ENCODE data around the gene C1orf185. TPM values are rescaled to one million over a fixed set of nuclear protein-coding genes. Genes with fewer than 3 reads are reported as not detected.

C1orf185 gene
- total and polyA plus RNA-seq, 10 donors = not detected

DNA sequence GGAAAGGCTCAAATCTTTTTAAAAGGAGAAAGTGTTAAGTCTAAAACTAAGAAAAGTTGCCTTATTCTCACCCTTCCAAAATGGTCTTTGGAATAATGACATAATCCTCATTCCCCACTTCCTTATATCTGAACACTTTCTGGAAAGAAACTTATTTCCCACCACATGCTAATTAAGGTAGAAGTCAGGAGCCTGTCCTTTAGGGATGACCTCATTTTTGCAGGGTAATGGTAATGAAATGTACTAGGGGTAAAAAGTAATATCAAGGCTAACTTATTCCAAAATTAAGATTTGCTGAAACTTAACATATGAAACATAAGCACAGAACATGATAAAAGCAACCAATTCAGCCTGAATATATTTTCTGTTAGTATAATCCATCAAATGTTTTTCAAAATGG lies 29.4 kb upstream of the C1orf185 start:
- Histone ChIP-seq H3K27ac (no peak overlapping the region), H3K36me3 (no peaks in the 10 kb centered on the region), H3K4me1 (no peaks in the 10 kb centered on the region), H3K9me3 (no peaks in the 10 kb centered on the region), H3K4me3 (no peak overlapping the region), H3K27me3 (replicated peaks in 1 of 7) (peaks cover 0 to 23% (median 0%) of the 10 kb centered on the region in 7 donors)
- TF ChIP-seq CTCF (IDR thresholded peaks at IDR 0.05 in 8 of 11, conservative IDR thresholded peaks at IDR 0.05 in 3 of 11) (no peak), POLR2AphosphoS5 (IDR thresholded peaks at IDR 0.05) (no peak), POLR2A (IDR thresholded peaks at IDR 0.05) (no peak)
- intact Hi-C loops (cut with DNase I; ENCODE audit: low total_unique reads) = no loop called here
- DNase-seq = no peak

- no peak for TF ChIP-seq POLR2A (IDR thresholded peaks at IDR 0.05)
- no peak for TF ChIP-seq CTCF (IDR thresholded peaks at IDR 0.05 in 8 of 11, conservative IDR thresholded peaks at IDR 0.05 in 3 of 11)
- no peak for TF ChIP-seq POLR2AphosphoS5 (IDR thresholded peaks at IDR 0.05)
- Histone ChIP-seq H3K27me3 (replicated peaks in 1 of 7) (peaks cover 0 to 26% (median 0%) of the 10 kb centered on the region in 7 donors), H3K4me3 (no peak overlapping the region), H3K36me3 (no peaks in the 10 kb centered on the region), H3K9me3 (no peaks in the 10 kb centered on the region), H3K27ac (no peak overlapping the region), H3K4me1 (no peaks in the 10 kb centered on the region)
- WGBS, 5 donors = 86 to 100% (median 95%) methylated on average over 1 of the region's 1 CpG
- DNase-seq = no peak
- intact Hi-C loops (cut with DNase I; ENCODE audit: low total_unique reads) = no loop called here
Measured at GRCh38 chr1:51073456-51073855, 28.6 kb upstream of the C1orf185 start.

GRCh38 chr1:51086496-51087271 lies 15.3 kb upstream of the C1orf185 start:
- Histone ChIP-seq H3K4me1 (no peaks in the 10 kb centered on the region), H3K27ac (no peak overlapping the region), H3K36me3 (no peaks in the 10 kb centered on the region), H3K9me3 (peaks cover 0 to 16% (median 2%) of the 10 kb centered on the region in 8 donors), H3K27me3 (replicated peaks in 1 of 7) (peaks cover 0 to 63% (median 6%) of the 10 kb centered on the region in 7 donors), H3K4me3 (no peak overlapping the region)
- 78 to 84% (median 80%) methylated on average over 2 to 3 of the region's 3 CpGs for WGBS, 5 donors
- intact Hi-C loops (cut with DNase I; ENCODE audit: low total_unique reads) = no loop called here
- TF ChIP-seq POLR2AphosphoS5 (IDR thresholded peaks at IDR 0.05) = no peak
- no peak for TF ChIP-seq CTCF (IDR thresholded peaks at IDR 0.05 in 8 of 11, conservative IDR thresholded peaks at IDR 0.05 in 3 of 11)
- no peak for TF ChIP-seq POLR2A (IDR thresholded peaks at IDR 0.05)
- DNase-seq = no peak

GRCh38 chr1:51088474-51088873 lies 13.6 kb upstream of the C1orf185 start:
- intact Hi-C loops (cut with DNase I; ENCODE audit: low total_unique reads) = no loop called here
- peaks cover 0 to 17% (median 2%) of the 10 kb centered on the region in 8 donors for H3K9me3 ChIP-seq
- TF ChIP-seq CTCF (IDR thresholded peaks at IDR 0.05 in 8 of 11, conservative IDR thresholded peaks at IDR 0.05 in 3 of 11) (no peak), POLR2AphosphoS5 (IDR thresholded peaks at IDR 0.05) (no peak), POLR2A (IDR thresholded peaks at IDR 0.05) (no peak)
- no peak for DNase-seq
- no peaks in the 10 kb centered on the region for H3K36me3 ChIP-seq
- H3K4me1 ChIP-seq = no peaks in the 10 kb centered on the region
- H3K27ac ChIP-seq = no peak overlapping the region
- H3K27me3 ChIP-seq (replicated peaks in 1 of 7) = peaks cover 0 to 49% (median 6%) of the 10 kb centered on the region in 7 donors
- WGBS, 5 donors = 30 to 50% (median 41%) methylated on average over 1 of the region's 1 CpG
- H3K4me3 ChIP-seq = no peak overlapping the region
